ENCODE data around the gene IRGM.
A peak's percentile ranks its signal among the peaks of the same experiment; 100 is the strongest.
"Not testable (repeated sequence)": the region's sequence is repeated elsewhere in the genome, so short reads cannot be mapped to it uniquely, and the experiment has no call there.

IRGM gene, protein sequence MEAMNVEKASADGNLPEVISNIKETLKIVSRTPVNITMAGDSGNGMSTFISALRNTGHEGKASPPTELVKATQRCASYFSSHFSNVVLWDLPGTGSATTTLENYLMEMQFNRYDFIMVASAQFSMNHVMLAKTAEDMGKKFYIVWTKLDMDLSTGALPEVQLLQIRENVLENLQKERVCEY

DNA sequence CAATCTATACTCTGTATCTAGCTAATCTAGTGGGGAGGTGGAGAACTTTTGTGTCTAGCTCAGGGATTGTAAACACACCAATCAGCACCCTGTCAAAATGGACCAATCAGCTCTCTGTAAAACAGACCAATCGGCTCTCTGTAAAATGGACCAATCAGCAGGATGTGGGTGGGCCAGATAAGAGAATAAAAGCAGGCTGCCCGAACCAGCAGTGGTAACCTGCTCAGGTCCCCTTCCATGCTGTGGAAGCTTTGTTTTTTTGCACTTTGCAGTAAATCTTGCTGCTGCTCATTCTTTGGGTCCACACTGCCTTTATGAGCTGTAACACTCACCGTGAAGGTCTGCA lies at the start of gene IRGM:
IRGM (plus strand) TSS at position 214 of the 346 bp plus-strand sequence. CDS start 1,603 bp downstream, outside the sequence.
- DNase-seq, result peak; percentile 10 to 67 (median 38)

DNA sequence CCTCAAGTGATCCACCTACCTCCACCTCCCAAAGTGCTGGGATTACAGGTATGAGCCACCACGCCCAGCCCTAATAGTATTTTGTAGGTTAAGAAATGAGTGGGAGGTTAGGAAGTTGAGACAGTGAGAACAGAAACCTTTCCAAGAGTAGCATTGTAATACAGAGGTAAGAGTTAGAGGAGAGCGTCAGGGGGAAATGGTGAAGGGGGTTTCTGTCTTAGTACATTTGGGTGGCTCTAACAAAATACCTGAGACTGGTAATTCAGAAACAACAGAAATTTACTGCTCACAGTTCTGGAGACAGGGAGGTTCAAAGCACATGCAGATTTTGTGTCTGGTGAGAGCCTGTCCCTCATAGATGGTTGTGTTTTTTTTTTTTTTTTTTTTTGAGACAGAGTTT lies 48.9 kb upstream of the IRGM start:
- DNase-seq, result no peak

DNA sequence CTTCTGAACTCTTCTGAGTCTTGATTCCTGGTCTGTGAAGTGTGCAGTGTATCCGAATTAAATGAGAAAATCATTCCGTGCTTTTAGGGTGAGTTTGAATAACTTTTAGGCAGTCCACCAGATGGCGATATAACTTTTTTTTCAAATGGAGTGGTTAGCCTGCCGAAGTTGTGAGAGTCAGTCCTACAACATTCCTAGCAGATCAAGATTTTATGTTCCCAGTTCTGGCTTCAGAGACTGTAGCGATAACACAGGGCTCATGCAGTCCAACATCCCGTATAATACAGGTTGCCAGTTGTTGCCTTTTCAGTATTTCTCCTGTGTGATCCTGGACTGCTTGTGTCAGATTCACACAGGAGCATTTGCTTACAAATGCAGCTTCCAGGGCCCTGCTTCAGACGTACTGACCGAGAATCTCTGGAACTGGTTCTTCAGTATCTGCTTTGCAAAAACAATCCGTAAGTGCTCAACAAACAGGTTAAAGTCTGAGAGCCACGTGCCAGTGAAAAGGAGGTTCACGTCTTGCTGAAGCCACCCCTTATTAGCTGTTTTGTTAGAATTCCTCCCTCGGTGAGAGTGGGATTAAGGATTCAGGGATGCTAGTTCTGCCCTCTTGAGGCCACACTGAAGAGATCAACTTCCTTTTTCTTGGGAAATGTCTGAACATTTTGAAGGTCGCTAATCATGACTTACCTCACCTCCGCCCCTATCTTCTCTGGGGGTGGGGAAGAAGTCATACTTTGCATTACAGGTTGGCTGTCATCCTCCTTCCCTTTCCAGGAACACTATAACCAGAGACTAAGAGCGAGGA lies 45.0 kb upstream of the IRGM start:
- DNase-seq, result peak in 3 of 6 experiments; percentile 29 to 59 (median 47)

DNA sequence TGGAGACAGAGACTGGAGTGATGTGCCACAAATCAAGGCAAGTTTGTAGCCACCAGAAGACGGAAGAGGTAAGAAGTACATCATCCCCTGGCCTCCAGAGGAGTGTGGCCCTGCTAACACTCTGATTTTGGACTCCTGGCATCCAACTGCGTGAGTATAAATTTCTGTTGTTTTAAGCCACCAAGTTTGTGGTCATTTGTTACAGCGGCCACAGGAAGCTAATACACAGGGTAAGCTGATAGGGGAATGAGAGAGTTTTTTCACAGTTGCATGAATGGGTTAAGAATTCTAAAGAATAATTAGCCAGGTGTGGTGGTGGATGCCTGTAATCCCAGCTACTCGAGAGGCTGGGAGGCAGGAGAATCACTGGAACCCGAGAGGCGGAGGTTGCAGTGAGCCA lies 41.9 kb upstream of the IRGM start:
- DNase-seq, result no peak

DNA sequence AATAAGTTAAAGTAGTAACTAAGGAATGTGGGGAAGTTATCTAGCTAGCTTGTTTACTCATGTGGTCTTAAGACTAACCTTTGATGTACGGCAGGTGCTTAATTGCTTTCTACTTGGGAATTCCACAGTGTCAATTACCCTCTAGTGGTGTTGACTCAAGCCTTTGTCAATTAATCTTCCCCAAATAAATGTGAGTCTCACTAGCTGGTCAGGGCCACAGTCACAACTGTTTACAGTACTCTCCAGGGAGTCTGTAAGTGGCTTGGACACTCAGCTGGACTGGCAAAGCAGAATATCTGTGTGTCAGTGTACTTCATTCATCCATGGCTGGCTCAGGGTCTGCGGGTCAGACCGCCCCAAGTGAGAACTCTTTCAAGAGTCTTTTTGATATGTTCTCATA lies 37.0 kb upstream of the IRGM start:
- DNase-seq, result no peak

DNA sequence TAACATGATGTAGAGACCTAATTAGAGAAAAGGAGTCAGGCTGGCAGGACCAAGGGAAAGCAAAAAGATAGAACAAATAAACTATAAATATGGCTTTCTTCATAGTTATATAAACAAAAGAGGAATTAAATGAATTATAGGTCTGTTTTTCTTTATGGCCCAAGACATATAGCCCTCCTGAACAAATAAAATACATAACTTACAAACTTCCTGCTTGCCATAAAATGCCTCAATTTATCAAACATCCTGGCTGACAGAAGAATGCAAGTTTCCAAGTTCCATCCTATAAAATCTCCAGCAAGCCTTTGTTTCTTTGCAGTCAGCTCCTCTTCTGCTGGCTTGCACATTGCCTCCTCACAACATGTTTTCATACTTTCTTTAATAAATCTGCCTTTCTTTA lies 31.3 kb upstream of the IRGM start:
- no peak for DNase-seq

DNA sequence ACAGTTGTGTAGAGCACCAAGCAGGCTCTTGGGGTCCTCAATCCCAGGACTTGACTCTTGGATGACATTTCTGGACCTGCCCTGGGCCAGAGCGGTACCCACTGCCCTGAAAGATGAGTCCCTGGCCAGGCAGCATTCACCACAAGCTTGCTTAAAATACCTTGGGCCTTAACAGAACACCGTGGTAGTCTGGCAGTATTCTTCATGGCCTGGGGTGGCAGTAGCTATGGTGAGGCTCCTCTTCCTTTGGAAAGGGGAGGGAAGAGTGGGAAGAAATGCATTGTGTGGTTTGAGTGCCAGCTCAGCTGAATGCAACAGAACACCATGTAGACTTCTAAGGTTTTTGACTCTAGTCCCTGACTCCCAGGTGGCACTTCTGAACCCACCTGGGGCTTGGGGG lies 29.4 kb upstream of the IRGM start:
- no peak for DNase-seq

DNA sequence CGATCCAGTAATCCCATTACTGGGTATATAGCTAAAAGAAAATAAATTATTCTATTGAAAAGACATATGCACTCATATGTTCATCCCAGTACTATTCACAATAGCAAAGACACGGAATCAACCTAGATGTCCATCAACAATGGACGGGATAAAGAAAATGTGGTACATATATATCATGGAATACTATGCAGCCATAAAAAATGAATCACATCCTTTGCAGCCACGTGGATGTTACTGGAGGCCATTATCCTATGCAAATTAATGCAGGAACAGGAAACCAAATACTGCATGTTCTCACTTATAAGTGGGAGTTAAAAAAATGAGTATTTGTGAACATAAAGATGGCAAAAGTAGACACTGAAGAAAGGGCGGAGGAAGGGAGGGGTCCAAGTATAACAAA lies 16.6 kb upstream of the IRGM start:
- no peak for DNase-seq

DNA sequence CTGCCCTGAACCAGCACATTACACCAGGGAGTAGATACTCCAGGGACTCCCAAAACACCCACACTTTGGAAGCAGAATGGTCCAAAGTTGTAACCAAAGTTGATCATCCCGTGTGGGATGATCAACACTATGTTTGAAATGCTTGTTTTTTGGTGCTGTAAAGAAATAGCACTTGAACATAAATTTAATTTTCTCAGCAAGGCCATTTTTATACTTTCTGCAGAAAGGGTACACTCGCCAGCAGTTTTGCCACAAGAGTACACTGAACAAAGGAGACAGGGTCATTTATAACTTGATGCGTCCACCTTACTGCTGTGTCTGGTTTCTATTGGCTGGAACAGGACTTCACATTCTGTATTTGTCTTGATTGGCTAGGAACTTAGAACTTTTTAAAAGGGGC lies 14.5 kb upstream of the IRGM start:
- DNase-seq, result not testable (repeated sequence)

- DNase-seq, result no peak
Measured at GRCh38 chr5:150836064-150836463, 10.3 kb upstream of the IRGM start.

GRCh38 chr5:150836703-150837102 lies 9.6 kb upstream of the IRGM start:
- no peak for DNase-seq

DNA sequence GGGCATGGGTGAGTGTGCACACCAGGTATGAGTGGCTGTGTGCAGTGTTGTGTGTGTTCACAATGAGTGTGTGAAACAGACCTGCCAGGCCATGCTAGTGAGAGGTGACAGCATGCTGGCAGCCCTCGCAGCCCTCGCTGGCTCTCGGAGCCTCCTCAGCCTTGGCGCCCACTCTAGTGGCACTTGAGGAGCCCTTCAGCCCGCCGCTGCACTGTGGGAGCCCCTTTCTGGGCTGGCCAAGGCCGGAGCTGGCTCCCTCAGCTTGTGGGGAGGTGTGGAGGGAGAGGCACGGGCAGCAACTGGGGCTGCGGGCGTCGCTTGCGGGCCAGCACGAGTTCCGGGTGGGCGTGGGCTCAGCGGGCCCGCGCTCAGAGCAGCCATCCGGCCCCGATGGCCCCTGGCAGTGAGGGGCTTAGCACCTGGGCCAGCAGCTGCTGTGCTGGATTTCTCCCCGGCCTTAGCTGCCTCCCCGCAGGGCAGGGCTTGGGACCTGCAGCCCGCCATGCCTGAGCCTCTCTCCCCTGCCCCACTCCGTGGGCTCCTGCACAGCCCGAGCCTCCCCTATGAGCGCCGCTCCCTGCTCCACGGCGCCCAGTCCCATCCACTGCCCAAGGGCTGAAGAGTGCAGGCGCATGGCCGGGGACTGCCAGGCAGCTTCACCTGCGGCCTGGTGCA lies 999 bp upstream of the IRGM start:
- not testable (repeated sequence) for DNase-seq

DNA sequence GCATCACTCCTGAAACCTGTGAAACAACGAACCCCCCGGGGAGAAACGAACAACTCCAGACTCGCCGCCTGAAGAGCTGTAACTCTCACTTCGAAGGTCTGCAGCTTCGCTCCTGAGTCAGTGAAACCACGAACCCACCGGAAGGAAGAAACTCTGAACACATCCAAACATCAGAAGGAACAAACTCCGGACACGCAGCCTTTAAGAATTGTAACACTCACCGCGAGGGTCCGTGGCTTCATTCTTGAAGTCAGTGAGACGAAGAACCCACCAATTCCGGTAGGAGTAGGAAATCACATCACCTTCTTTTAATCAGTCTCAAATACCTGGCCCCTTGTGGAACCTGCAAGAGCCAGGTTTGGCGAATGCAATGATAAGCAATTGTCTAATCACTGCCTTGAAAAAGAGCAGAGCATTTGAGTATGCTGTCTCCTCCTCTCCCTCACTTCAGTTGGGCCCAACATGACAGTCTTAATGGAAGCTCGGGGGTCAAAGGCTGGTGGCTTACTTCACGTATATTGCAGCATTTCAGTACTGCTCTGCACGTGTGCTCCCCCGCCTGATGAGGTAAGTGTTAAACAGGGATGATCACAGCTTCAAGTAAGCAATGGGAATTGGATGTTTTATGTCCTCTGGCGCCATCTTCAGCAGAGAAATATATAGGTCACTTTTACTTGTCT lies 473 bp downstream of the IRGM start:
- peak; percentile 38 to 81 (median 58) for DNase-seq

DNA sequence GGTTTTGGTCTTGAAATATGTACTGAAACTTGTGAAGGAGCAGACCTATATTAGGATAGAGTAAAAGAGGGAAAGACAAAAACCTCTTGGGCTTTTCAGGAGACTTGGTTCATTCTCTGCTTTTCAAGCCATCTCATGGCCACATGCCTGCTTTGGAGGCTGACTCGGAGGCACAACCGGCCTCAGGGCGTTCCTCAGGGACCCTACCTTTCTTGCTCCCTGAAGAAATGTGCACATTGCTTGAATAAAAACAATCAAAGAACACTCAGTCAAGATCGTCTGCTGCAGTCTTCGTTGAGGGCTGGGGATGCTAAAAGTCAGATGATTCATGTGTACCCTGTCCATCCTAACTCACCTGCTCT lies 994 bp downstream of the IRGM start:
- no peak for DNase-seq

DNA sequence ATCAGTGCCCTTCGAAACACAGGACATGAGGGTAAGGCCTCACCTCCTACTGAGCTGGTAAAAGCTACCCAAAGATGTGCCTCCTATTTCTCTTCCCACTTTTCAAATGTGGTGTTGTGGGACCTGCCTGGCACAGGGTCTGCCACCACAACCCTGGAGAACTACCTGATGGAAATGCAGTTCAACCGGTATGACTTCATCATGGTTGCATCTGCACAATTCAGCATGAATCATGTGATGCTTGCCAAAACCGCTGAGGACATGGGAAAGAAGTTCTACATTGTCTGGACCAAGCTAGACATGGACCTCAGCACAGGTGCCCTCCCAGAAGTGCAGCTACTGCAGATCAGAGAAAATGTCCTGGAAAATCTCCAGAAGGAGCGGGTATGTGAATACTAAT lies 1.9 kb downstream of the IRGM start:
- no peak for DNase-seq

- no peak for DNase-seq
Measured at GRCh38 chr5:150851039-150851438, 4.7 kb downstream of the IRGM start.

- DNase-seq, result no peak
Measured at GRCh38 chr5:150853561-150853960, 7.2 kb downstream of the IRGM start.

DNA sequence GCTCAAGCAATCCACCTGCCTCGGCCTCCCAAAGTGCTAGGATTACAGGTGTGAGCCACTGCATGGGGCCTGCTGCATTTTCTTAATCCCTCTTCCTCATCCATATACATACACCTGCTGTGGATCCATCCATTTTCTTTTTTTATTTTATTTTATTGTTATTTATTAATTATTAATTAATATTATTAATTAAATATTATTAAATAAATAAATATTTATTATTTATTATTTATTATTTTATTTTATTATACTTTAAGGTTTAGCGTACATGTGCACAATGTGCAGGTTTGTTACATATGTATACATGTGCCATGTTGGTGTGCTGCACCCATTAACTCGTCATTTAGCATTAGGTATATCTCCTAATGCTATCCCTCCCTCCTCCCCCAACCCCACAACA lies 10.4 kb downstream of the IRGM start:
- not testable (repeated sequence) for DNase-seq

GRCh38 chr5:150860246-150860821 lies 14.0 kb downstream of the IRGM start:
- DNase-seq, result no peak

DNA sequence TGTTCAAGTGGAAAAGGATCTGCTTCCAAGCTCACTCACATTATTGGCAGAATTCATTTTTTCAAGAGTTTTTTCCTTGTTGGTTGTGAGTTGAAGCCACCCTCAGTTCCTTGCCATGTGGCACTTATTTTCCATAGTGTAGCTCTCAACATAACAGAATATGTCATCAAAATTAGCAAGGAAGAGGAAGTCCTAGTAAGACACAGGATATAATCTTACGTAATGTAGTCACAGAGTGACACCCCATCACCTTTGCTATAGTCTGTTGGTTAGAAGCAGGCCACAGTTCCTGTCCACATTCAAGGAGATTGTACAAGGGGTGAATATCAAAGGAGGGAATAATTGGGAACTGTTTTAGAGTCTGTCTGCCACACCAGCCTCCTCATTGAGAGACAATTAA lies 15.7 kb downstream of the IRGM start:
- no peak for DNase-seq

GRCh38 chr5:150879358-150879757 lies 33.0 kb downstream of the IRGM start:
- DNase-seq, result no peak

DNA sequence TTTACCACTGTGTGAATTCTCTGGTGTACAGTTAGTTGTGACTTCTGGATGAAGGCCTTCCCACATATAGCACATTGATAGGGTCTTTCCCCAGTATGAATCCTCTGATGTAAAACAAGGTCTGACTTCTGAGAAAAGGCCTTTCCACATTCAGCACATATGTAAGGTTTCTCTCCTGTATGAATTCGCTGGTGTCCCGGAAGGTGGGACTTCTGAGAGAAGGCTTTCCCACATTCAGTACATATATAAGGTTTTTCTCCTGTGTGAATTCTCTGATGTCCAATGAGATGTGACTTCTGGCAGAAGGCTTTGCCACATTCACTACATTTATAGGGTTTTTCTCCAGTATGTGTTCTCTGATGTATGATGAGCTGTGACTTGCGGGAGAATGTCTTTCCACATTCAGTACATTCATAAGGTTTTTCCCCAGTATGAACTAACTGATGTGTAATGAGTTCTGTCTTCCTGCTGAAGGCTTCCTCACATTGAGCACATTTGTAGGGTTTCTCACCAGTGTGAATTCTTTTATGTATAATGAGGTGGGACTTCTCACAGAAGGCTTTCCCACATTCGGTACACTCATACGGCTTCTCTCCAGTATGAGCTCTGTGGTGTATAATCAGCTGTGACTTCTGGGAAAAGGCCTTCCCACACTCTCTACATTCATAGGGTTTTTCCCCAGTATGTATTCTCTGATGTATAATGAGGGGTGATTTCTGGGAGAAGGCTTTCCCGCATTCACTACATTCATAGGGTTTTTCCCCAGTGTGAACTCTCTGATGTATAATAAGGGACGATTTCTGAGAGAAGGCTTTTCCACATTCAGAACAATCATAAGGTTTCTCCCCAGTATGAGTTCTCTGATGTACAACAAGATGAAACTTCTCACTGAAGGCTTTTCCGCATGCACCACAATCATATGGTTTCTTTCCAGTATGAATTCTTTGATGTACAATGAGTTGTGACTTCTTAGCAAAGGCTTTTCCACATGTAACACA lies 49.4 kb downstream of the IRGM start:
- no peak for DNase-seq

Measured in stimulated activated naive CD4-positive, alpha-beta T cell (primary cell).